Ishikawa (cell line): ENCODE data around the gene RNF183.

Experiments
- EP300 ChIP-seq: IDR thresholded peaks from 2 replicates; pipeline ENCODE4 v1.6.1; 2012; ENCODE audit warnings: borderline replicate concordance
- FOXM1 ChIP-seq: IDR thresholded peaks from 2 replicates; pipeline ENCODE4 v1.6.1; 2012; ENCODE audit warnings: low read depth, borderline replicate concordance
- MAX ChIP-seq: IDR thresholded peaks from 2 replicates; pipeline ENCODE4 v1.6.1; 2012
- NFIC ChIP-seq: IDR thresholded peaks from 2 replicates; pipeline ENCODE4 v1.6.1; 2012
- RAD21 ChIP-seq: IDR thresholded peaks from 2 replicates; pipeline ENCODE4 v1.6.1; 2012; ENCODE audit warnings: low read depth
- TAF1 ChIP-seq: IDR thresholded peaks from 2 replicates; pipeline ENCODE4 v1.6.1; 2012; ENCODE audit warnings: low read depth, mild to moderate bottlenecking
- YY1 ChIP-seq: IDR thresholded peaks from 2 replicates; pipeline ENCODE4 v1.6.1; 2012; ENCODE audit warnings: low read depth
- ZBTB7A ChIP-seq: IDR thresholded peaks from 2 replicates; pipeline ENCODE4 v1.6.1; 2012; ENCODE audit warnings: low read depth

DNA sequence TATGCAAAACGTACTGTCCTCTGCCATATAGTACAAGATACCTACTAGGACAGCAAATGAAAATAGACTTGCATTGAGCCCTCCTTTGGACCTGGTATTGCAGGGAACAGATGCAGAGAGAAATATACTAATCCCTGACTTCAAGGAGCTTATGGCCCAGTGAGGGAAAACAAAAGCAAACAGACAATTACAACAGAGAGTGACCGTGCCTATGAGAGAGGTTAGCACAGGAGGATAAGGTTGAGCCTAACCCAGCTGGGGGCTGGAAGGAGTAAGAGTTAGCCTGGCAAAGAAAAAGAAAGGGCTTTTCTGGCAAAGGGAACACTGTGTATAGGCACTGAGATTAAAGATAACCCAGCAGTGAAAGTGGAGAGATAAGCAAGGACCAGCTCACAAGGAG is 33.3 kb downstream of the RNF183 start:
- TF ChIP-seq RAD21 (no peak), TAF1 (no peak), YY1 (no peak), MAX (no peak), EP300 (no peak), NFIC (no peak), FOXM1 (no peak), ZBTB7A (no peak)
